Measurements from ENCODE around the gene TNNT3. TPM values are rescaled to one million over a fixed set of nuclear protein-coding genes. Genes with fewer than 3 reads are reported as not detected.

TNNT3 gene
- 0.71 TPM for total RNA-seq (2021; ENCODE audit: unreplicated experiment)
- 0.05 TPM in 1 of 2 replicates, not detected in the other for polyA plus RNA-seq (2012)
- not detected for Bru-seq, nascent RNA
- not detected for BruChase-seq, experiment 1, labeled RNA remaining after a 6-hour chase
- BruChase-seq, experiment 2, labeled RNA remaining after a 2-hour chase = not detected
- long read RNA-seq = 0 reads

DNA sequence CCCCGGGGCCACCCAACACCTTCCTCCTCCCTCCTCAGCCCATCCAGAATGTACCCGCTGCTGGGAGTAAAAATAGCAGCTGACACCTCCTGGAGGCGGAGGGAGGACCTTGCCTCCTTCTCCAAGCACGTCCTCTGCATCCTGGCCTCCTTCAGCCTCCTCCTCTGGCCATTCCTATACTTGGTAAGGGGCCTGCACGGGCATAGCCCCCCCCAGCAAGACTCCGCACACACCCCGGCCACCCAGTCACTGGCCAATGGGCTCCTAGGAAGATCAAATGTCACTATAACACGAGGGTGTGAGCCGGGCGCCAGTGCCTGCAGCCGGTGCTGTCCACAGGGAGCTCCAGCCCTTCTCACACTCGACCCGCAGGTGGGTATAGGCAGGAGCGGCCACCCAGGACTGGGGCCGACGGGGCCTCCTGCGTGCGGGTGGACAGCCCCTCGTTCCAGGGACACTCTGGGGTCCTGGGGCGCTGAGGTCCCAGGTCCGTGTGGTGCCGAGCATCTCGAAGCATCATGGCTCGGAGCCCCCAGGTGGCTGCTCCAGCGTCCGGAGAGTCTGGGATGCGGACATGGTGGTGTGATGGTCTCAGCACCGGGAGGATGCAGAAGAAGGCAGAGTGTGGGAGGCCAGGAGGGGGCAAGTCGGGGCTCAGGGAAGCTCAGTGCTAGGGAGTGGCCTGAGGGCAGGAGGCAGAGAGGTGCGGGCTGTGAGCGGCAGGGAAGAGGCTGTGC lies at the start of gene TNNT3:
Gene TNNT3 (plus strand): TSS at position 313 of the 737 bp plus-strand sequence. CDS start 3,172 bp downstream, outside the sequence.
- POLR2A ChIA-PET = no interaction called here
- no peaks in the 10 kb centered on the region for H3K27me3 ChIP-seq (ENCODE audit: insufficient read depth, low read length)

More for the DNA sequence above, at the start of gene TNNT3:
- H2AFZ ChIP-seq (ENCODE audit: low read depth, low read length, poor library complexity, severe bottlenecking) = no peak within 1 kb of the TSS
- CTCF ChIA-PET = interaction anchor here (1.2 kb wide), 1 partner anchor 37 kb away, joined by 6 read pairs; no protein-coding TSS in a partner anchor
- H3K9ac ChIP-seq (ENCODE audit: low read length) = no peak within 1 kb of the TSS
- no peaks in the 10 kb centered on the region for H3K9me2 ChIP-seq (ENCODE audit: insufficient read depth)
- no peak for ATAC-seq
- no peaks in the 10 kb centered on the region for H3K36me3 ChIP-seq (ENCODE audit: control insufficient read depth in 1 of 2, insufficient read depth in 2 of 2, low read length in 2 of 2)
- intact Hi-C loops (cut with micrococcal nuclease) = loop anchor here (5.0 kb wide), 1 partner anchor 37 kb away; no protein-coding TSS in a partner anchor
- H3K9me3 ChIP-seq (ENCODE audit: control insufficient read depth in 1 of 2, insufficient read depth in 1 of 2, low read depth in 1 of 2, low read length in 2 of 2) = no peaks in the 10 kb centered on the region
- H3K79me2 ChIP-seq (ENCODE audit: insufficient read depth, low read length) = no peaks in the 10 kb centered on the region
- no peak for DNase-seq (ENCODE audit: low read depth, low spot score)
- RAD21 ChIA-PET (ENCODE audit: low non-redundant PET in 1 of 2, low total read pairs in 2 of 2, uncharacterized antibody in 2 of 2, unreplicated experiment in 2 of 2) = no interaction called here
- H3K27ac ChIP-seq (ENCODE audit: low read depth, low read length) = no peak within 1 kb of the TSS
- TF ChIP-seq EZH2 (IDR thresholded peaks at IDR 0.05) (no peak), RAD21 (IDR thresholded peaks at IDR 0.05; ENCODE audit: low read depth) (no peak), POLR2A (IDR thresholded peaks at IDR 0.05; ENCODE audit: borderline replicate concordance, extremely low read depth, insufficient read depth, insufficient read length) (no peak), MAX (IDR thresholded peaks at IDR 0.05) (no peak), FOSL1 (IDR thresholded peaks at IDR 0.05; ENCODE audit: low read depth) (no peak), SP1 (IDR thresholded peaks at IDR 0.05; ENCODE audit: low read depth) (no peak), SRF (IDR thresholded peaks at IDR 0.05; ENCODE audit: low read depth) (no peak), CTCF (IDR thresholded peaks at IDR 0.05 in 2 of 3, conservative IDR thresholded peaks at IDR 0.05 in 1 of 3; ENCODE audit: borderline replicate concordance in 1 of 3, insufficient read depth in 1 of 3, low read depth in 2 of 3, low read length in 2 of 3) (no peak), JUND (IDR thresholded peaks at IDR 0.05) (no peak), ATF3 (IDR thresholded peaks at IDR 0.05) (no peak), EGR1 (IDR thresholded peaks at IDR 0.05; ENCODE audit: low read depth) (no peak), EZH2phosphoT487 (IDR thresholded peaks at IDR 0.05; ENCODE audit: borderline replicate concordance) (no peak), CBX3 (IDR thresholded peaks at IDR 0.05; ENCODE audit: low read depth) (no peak), ZFX (IDR thresholded peaks at IDR 0.05) (no peak), REST (IDR thresholded peaks at IDR 0.05; ENCODE audit: low read depth) (no peak)
- no peaks in the 10 kb centered on the region for H4K20me1 ChIP-seq (ENCODE audit: insufficient read depth)
- BruUV-seq (replicated peaks) = no TSS peak
- no peaks in the 10 kb centered on the region for H3K4me1 ChIP-seq (ENCODE audit: control insufficient read depth in 1 of 2, insufficient read depth in 2 of 2, low read length in 2 of 2)
- H3K4me2 ChIP-seq (ENCODE audit: low read length) = no peak within 1 kb of the TSS
- H3K4me3 ChIP-seq (replicated peaks in 1 of 2; ENCODE audit: low read depth in 1 of 2, low read length in 2 of 2) = no peak within 1 kb of the TSS
